HEK293 (cell line): ENCODE data around the gene BIRC7.

Experiments
- EGR2 ChIP-seq: fragments of 450-650 bp; formaldehyde crosslinking; IDR thresholded peaks from 2 replicates; pipeline ENCODE4 v1.5.1; 2016; ENCODE audit warnings: low read depth, missing biosample characterization, missing genetic modification characterization
- GLI4 ChIP-seq: fragments of 450-650 bp; formaldehyde crosslinking; IDR thresholded peaks from 2 replicates; pipeline ENCODE4 v1.5.1; 2016; ENCODE audit warnings: missing biosample characterization, missing genetic modification characterization
- KLF16 ChIP-seq: fragments of 450-650 bp; formaldehyde crosslinking; IDR thresholded peaks from 2 replicates; pipeline ENCODE4 v1.5.1; 2017; ENCODE audit warnings: missing biosample characterization, missing genetic modification characterization
- KLF9 ChIP-seq: fragments of 450-650 bp; formaldehyde crosslinking; IDR thresholded peaks from 2 replicates; pipeline ENCODE4 v1.5.1; 2016; ENCODE audit warnings: missing biosample characterization, missing genetic modification characterization, low read depth
- OSR2 ChIP-seq: fragments of 450-650 bp; formaldehyde crosslinking; IDR thresholded peaks from 2 replicates; pipeline ENCODE4 v1.5.1; 2016; ENCODE audit warnings: missing biosample characterization, missing genetic modification characterization
- PRDM1 ChIP-seq: fragments of 450-650 bp; formaldehyde crosslinking; IDR thresholded peaks from 2 replicates; pipeline ENCODE4; 2016; ENCODE audit warnings: missing biosample characterization, missing genetic modification characterization
- RBAK ChIP-seq: fragments of 450-650 bp; formaldehyde crosslinking; IDR thresholded peaks from 2 replicates; pipeline ENCODE4 v1.5.1; 2016; ENCODE audit warnings: missing biosample characterization, missing genetic modification characterization
- REPIN1 ChIP-seq: fragments of 450-650 bp; formaldehyde crosslinking; IDR thresholded peaks from 2 replicates; pipeline ENCODE4 v1.5.1; 2017; ENCODE audit warnings: missing biosample characterization, missing genetic modification characterization, low read depth
- SP2 ChIP-seq: fragments of 450-650 bp; formaldehyde crosslinking; IDR thresholded peaks from 2 replicates; pipeline ENCODE4 v1.5.1; 2016; ENCODE audit warnings: missing biosample characterization, missing genetic modification characterization
- ZBTB26 ChIP-seq: fragments of 450-650 bp; formaldehyde crosslinking; optimal IDR thresholded peaks from 2 replicates; pipeline ENCODE3; 2016; ENCODE audit warnings: missing biosample characterization, mild to moderate bottlenecking, missing genetic modification characterization
- ZNF211 ChIP-seq: fragments of 450-650 bp; formaldehyde crosslinking; IDR thresholded peaks from 2 replicates; pipeline ENCODE4 v1.5.1; 2016; ENCODE audit warnings: low read depth, missing biosample characterization, missing genetic modification characterization
- ZNF280C ChIP-seq: fragments of 450-650 bp; formaldehyde crosslinking; IDR thresholded peaks from 2 replicates; pipeline ENCODE4 v1.5.1; 2016; ENCODE audit warnings: missing biosample characterization, missing genetic modification characterization
- ZNF324 ChIP-seq: fragments of 450-650 bp; formaldehyde crosslinking; IDR thresholded peaks from 2 replicates; pipeline ENCODE4 v1.5.1; 2016; ENCODE audit warnings: missing biosample characterization, missing genetic modification characterization
- ZNF366 ChIP-seq: fragments of 450-650 bp; formaldehyde crosslinking; conservative IDR thresholded peaks from 2 replicates; pipeline ENCODE4 v1.5.1; 2016; ENCODE audit warnings: missing biosample characterization, missing genetic modification characterization
- ZNF391 ChIP-seq: fragments of 450-650 bp; formaldehyde crosslinking; IDR thresholded peaks from 2 replicates; pipeline ENCODE4 v1.5.1; 2016; ENCODE audit warnings: low read depth, missing biosample characterization, missing genetic modification characterization, borderline replicate concordance
- ZNF426 ChIP-seq: fragments of 450-650 bp; formaldehyde crosslinking; IDR thresholded peaks from 2 replicates; pipeline ENCODE4 v1.5.1; 2017; ENCODE audit warnings: missing biosample characterization, missing genetic modification characterization, mild to moderate bottlenecking, inconsistent platforms, moderate library complexity
- ZNF629 ChIP-seq: fragments of 450-650 bp; formaldehyde crosslinking; IDR thresholded peaks from 2 replicates; pipeline ENCODE4 v1.5.1; 2017; ENCODE audit warnings: missing biosample characterization, missing genetic modification characterization
- ZNF670 ChIP-seq: fragments of 450-650 bp; formaldehyde crosslinking; IDR thresholded peaks from 2 replicates; pipeline ENCODE4 v1.5.1; 2016; ENCODE audit warnings: missing biosample characterization, missing genetic modification characterization, low read depth
- ZNF677 ChIP-seq: fragments of 450-650 bp; IDR thresholded peaks from 2 replicates; pipeline ENCODE4 v1.5.0; 2018; ENCODE audit warnings: missing biosample characterization, mild to moderate bottlenecking, missing genetic modification characterization, moderate library complexity
- ZNF768 ChIP-seq: fragments of 450-650 bp; formaldehyde crosslinking; IDR thresholded peaks from 2 replicates; pipeline ENCODE4 v1.5.1; 2018; ENCODE audit warnings: missing biosample characterization, mild to moderate bottlenecking, missing genetic modification characterization
- ZNF837 ChIP-seq: fragments of 450-650 bp; formaldehyde crosslinking; IDR thresholded peaks from 2 replicates; pipeline ENCODE4 v1.5.1; 2016; ENCODE audit warnings: missing biosample characterization, missing genetic modification characterization
- TF ChIP-seq, protein P1 (sequence below): fragments of 450-650 bp; formaldehyde crosslinking; IDR thresholded peaks from 2 replicates; pipeline ENCODE4 v1.5.1; 2016; ENCODE audit warnings: missing biosample characterization, missing genetic modification characterization, borderline replicate concordance
- TF ChIP-seq, protein P2 (sequence below): fragments of 450-650 bp; formaldehyde crosslinking; IDR thresholded peaks from 2 replicates; pipeline ENCODE4 v1.5.1; 2016; ENCODE audit warnings: missing biosample characterization, missing genetic modification characterization

The BIRC7 gene

DNA sequence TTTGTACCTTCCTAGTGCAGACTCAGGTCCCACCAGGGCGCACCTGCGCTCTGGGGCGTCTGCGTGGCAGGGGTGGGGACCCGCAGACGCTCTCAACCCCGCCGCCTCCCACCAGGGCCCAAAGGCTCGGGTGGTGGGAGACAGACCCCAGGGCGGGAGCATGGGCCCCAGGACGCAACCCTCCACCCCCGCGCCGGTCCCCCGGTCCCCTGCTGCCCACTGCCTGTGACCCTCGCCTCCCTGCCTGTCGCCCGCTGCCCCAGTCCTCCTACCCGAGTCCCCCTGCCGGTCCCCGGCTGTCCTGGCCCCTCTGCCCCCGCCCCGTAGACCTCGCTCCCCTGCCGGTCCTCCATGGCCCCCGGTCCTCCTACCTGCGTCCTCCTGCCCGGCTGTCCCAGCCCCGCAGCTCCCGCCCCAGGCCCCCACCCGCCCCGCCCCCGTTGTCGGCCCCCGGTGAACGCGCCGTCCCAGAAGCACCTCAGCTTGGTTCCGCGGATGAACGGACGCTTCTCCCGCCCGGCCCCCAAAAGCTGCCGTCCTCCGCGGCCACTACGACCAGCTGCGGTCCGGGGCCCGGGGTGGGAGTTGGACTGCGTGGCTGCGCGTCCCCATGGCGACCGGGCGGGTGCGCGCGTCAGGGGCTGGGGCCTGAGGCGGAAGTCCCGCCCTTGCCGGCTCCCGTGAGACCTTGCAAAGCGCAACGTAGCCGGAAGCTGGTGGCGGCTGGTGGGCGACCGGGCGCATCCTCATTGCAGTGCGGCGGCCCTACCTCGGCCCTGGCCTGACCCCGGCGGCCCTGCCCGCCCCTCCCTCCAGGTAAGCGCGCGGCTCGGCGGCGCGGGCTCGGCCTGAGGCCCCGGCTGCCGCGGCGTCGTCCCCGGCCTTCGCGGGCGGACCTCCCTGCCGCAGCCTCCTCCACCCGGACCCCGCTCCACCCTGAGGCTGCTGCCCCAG, 36.7 kb downstream of the BIRC7 start, which contains the start of gene ARFGAP1 (continued):
- TF ChIP-seq ZNF324 (tag by site-specific recombination) (no peak), OSR2 (no peak), ZNF768 (tag by site-specific recombination) (no peak), KLF16 (tag by site-specific recombination) (peak; percentile 37), ZNF426 (no peak), RBAK (tag by site-specific recombination) (no peak), ZNF366 (tag by site-specific recombination) (no peak), ZNF629 (tag by site-specific recombination) (peak; percentile 72), GLI4 (no peak), KLF9 (peak; percentile 33; the same call in 1 of the 2 replicates), PRDM1 (tag by site-specific recombination) (no peak), SP2 (tag by site-specific recombination) (peak; percentile 87), EGR2 (tag by site-specific recombination) (peak; percentile 44), ZBTB26 (tag by site-specific recombination) (peak; percentile 96), REPIN1 (tag by site-specific recombination) (no peak), ZNF677 (tag by site-specific recombination) (0 out of 2 replicates have a peak, but pooled peaks have one; percentile 20), ZNF670 (no peak), ZNF211 (no peak), ZNF280C (tag by site-specific recombination) (no peak), ZNF837 (no peak), ZNF391 (tag by site-specific recombination) (no peak)
- TF ChIP-seq, protein P1, sequence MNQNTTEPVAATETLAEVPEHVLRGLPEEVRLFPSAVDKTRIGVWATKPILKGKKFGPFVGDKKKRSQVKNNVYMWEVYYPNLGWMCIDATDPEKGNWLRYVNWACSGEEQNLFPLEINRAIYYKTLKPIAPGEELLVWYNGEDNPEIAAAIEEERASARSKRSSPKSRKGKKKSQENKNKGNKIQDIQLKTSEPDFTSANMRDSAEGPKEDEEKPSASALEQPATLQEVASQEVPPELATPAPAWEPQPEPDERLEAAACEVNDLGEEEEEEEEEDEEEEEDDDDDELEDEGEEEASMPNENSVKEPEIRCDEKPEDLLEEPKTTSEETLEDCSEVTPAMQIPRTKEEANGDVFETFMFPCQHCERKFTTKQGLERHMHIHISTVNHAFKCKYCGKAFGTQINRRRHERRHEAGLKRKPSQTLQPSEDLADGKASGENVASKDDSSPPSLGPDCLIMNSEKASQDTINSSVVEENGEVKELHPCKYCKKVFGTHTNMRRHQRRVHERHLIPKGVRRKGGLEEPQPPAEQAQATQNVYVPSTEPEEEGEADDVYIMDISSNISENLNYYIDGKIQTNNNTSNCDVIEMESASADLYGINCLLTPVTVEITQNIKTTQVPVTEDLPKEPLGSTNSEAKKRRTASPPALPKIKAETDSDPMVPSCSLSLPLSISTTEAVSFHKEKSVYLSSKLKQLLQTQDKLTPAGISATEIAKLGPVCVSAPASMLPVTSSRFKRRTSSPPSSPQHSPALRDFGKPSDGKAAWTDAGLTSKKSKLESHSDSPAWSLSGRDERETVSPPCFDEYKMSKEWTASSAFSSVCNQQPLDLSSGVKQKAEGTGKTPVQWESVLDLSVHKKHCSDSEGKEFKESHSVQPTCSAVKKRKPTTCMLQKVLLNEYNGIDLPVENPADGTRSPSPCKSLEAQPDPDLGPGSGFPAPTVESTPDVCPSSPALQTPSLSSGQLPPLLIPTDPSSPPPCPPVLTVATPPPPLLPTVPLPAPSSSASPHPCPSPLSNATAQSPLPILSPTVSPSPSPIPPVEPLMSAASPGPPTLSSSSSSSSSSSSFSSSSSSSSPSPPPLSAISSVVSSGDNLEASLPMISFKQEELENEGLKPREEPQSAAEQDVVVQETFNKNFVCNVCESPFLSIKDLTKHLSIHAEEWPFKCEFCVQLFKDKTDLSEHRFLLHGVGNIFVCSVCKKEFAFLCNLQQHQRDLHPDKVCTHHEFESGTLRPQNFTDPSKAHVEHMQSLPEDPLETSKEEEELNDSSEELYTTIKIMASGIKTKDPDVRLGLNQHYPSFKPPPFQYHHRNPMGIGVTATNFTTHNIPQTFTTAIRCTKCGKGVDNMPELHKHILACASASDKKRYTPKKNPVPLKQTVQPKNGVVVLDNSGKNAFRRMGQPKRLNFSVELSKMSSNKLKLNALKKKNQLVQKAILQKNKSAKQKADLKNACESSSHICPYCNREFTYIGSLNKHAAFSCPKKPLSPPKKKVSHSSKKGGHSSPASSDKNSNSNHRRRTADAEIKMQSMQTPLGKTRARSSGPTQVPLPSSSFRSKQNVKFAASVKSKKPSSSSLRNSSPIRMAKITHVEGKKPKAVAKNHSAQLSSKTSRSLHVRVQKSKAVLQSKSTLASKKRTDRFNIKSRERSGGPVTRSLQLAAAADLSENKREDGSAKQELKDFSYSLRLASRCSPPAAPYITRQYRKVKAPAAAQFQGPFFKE = no peak
- TF ChIP-seq, protein P2, sequence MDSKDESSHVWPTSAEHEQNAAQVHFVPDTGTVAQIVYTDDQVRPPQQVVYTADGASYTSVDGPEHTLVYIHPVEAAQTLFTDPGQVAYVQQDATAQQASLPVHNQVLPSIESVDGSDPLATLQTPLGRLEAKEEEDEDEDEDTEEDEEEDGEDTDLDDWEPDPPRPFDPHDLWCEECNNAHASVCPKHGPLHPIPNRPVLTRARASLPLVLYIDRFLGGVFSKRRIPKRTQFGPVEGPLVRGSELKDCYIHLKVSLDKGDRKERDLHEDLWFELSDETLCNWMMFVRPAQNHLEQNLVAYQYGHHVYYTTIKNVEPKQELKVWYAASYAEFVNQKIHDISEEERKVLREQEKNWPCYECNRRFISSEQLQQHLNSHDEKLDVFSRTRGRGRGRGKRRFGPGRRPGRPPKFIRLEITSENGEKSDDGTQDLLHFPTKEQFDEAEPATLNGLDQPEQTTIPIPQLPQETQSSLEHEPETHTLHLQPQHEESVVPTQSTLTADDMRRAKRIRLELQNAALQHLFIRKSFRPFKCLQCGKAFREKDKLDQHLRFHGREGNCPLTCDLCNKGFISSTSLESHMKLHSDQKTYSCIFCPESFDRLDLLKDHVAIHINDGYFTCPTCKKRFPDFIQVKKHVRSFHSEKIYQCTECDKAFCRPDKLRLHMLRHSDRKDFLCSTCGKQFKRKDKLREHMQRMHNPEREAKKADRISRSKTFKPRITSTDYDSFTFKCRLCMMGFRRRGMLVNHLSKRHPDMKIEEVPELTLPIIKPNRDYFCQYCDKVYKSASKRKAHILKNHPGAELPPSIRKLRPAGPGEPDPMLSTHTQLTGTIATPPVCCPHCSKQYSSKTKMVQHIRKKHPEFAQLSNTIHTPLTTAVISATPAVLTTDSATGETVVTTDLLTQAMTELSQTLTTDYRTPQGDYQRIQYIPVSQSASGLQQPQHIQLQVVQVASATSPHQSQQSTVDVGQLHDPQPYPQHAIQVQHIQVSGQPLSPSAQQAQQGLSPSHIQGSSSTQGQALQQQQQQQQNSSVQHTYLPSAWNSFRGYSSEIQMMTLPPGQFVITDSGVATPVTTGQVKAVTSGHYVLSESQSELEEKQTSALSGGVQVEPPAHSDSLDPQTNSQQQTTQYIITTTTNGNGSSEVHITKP = no peak
